ENCODE data around the gene CFAP92.

The CFAP92 gene

GRCh38 chr3:128994173-128994512 lies 267 bp upstream of the CFAP92 start:
- Histone ChIP-seq H3K9me2 (ENCODE audit: low read depth, low read length) (no peaks in the 10 kb centered on the region), H3K27me3 (ENCODE audit: insufficient read depth, low read length) (no peaks in the 10 kb centered on the region), H3K4me1 (ENCODE audit: insufficient read depth, low read length, severe bottlenecking) (peaks cover 15% of the 10 kb centered on the region), H3K79me2 (ENCODE audit: insufficient read depth, low read length) (no peaks in the 10 kb centered on the region), H3K9ac (ENCODE audit: low read length) (peak overlapping the region; percentile 37; the same call in 1 of the 2 replicates), H3K4me3 (ENCODE audit: low read depth, low read length, poor library complexity, severe bottlenecking) (peak overlapping the region; percentile 52), H3K27ac (ENCODE audit: low read depth, low read length, poor library complexity, severe bottlenecking) (no peak overlapping the region), H3K4me2 (ENCODE audit: low read length) (peak overlapping the region; percentile 69), H3F3A (ENCODE audit: insufficient read depth, low read length) (no peaks in the 10 kb centered on the region), H3K9me3 (ENCODE audit: low read length) (no peaks in the 10 kb centered on the region), H4K20me1 (ENCODE audit: insufficient read depth, low read length) (no peaks in the 10 kb centered on the region), H3K36me3 (ENCODE audit: insufficient read depth, low read length) (no peaks in the 10 kb centered on the region), H2AFZ (ENCODE audit: low read length) (peak overlapping the region; percentile 66)
- no peak for TF ChIP-seq CTCF (IDR thresholded peaks at IDR 0.05; ENCODE audit: low read length)
- TF ChIP-seq EZH2 (IDR thresholded peaks at IDR 0.05; ENCODE audit: borderline replicate concordance, low read length) = no peak

- Histone ChIP-seq H3K27ac (ENCODE audit: low read depth, low read length, poor library complexity, severe bottlenecking) (no peak overlapping the region), H3K9ac (ENCODE audit: low read length) (no peak overlapping the region), H3K9me3 (ENCODE audit: low read length) (no peaks in the 10 kb centered on the region), H3K9me2 (ENCODE audit: low read depth, low read length) (no peaks in the 10 kb centered on the region), H3K4me1 (ENCODE audit: insufficient read depth, low read length, severe bottlenecking) (peaks cover 15% of the 10 kb centered on the region), H3F3A (ENCODE audit: insufficient read depth, low read length) (no peaks in the 10 kb centered on the region), H3K79me2 (ENCODE audit: insufficient read depth, low read length) (no peaks in the 10 kb centered on the region), H4K20me1 (ENCODE audit: insufficient read depth, low read length) (no peaks in the 10 kb centered on the region), H3K36me3 (ENCODE audit: insufficient read depth, low read length) (no peaks in the 10 kb centered on the region), H3K4me2 (ENCODE audit: low read length) (no peak overlapping the region), H3K4me3 (ENCODE audit: low read depth, low read length, poor library complexity, severe bottlenecking) (no peak overlapping the region), H3K27me3 (ENCODE audit: insufficient read depth, low read length) (no peaks in the 10 kb centered on the region), H2AFZ (ENCODE audit: low read length) (no peak overlapping the region)
- no peak for TF ChIP-seq CTCF (IDR thresholded peaks at IDR 0.05; ENCODE audit: low read length)
- TF ChIP-seq EZH2 (IDR thresholded peaks at IDR 0.05; ENCODE audit: borderline replicate concordance, low read length) = no peak
Observed at GRCh38 chr3:128992926-128993460, 883 bp downstream of the CFAP92 start.

GRCh38 chr3:128991355-128991895 lies 2.5 kb downstream of the CFAP92 start:
- H3K9me3 ChIP-seq (ENCODE audit: low read length) = no peaks in the 10 kb centered on the region
- peaks cover 15% of the 10 kb centered on the region for H3K4me1 ChIP-seq (ENCODE audit: insufficient read depth, low read length, severe bottlenecking)
- H3K36me3 ChIP-seq (ENCODE audit: insufficient read depth, low read length) = no peaks in the 10 kb centered on the region
- no peaks in the 10 kb centered on the region for H3K27me3 ChIP-seq (ENCODE audit: insufficient read depth, low read length)
- H3K79me2 ChIP-seq (ENCODE audit: insufficient read depth, low read length) = no peaks in the 10 kb centered on the region
- no peak overlapping the region for H3K27ac ChIP-seq (ENCODE audit: low read depth, low read length, poor library complexity, severe bottlenecking)
- H4K20me1 ChIP-seq (ENCODE audit: insufficient read depth, low read length) = no peaks in the 10 kb centered on the region
- no peaks in the 10 kb centered on the region for H3F3A ChIP-seq (ENCODE audit: insufficient read depth, low read length)
- H3K4me2 ChIP-seq (ENCODE audit: low read length) = no peak overlapping the region
- no peak overlapping the region for H3K9ac ChIP-seq (ENCODE audit: low read length)
- TF ChIP-seq CTCF (IDR thresholded peaks at IDR 0.05; ENCODE audit: low read length) (no peak), EZH2 (IDR thresholded peaks at IDR 0.05; ENCODE audit: borderline replicate concordance, low read length) (no peak)
- H3K4me3 ChIP-seq (ENCODE audit: low read depth, low read length, poor library complexity, severe bottlenecking) = no peak overlapping the region
- H2AFZ ChIP-seq (ENCODE audit: low read length) = no peak overlapping the region
- no peaks in the 10 kb centered on the region for H3K9me2 ChIP-seq (ENCODE audit: low read depth, low read length)

Measured in OCI-LY1 (cell line).